HCT116 (cell line): ENCODE data around the gene TAS2R41. TPM values are rescaled to one million over a fixed set of nuclear protein-coding genes. Genes with fewer than 3 reads are reported as not detected.
A peak's percentile ranks its signal among the peaks of the same experiment; 100 is the strongest.

Experiments used
- ATAC-seq: fragments of 200-7000 bp; cut with Tn5 transposase; 2 replicates; pipeline ENCODE4 v1.9.1; 2020; ENCODE audit warnings: mild to moderate bottlenecking, moderate library complexity
- BruUV-seq: library from RNA; stranded (reverse); fragments of 400-500 nt; replicated peaks from 2 replicates; lab custom pipeline; 2021; lab: Mats Ljungman, UMichigan
- CTCF ChIA-PET: fragments of 300-600 bp; sonication (Branson Sonifier 250); formaldehyde crosslinking; loops from one replicate; lab custom pipeline; 2021; ENCODE audit warnings: antibody characterized with exemption; lab: Charles Lee
- POLR2A ChIA-PET: fragments of 300-600, 350-600 bp; sonication (Branson Sonifier 250); formaldehyde crosslinking; loops from one replicate; lab custom pipeline; 2021; ENCODE audit warnings: antibody characterized with exemption; lab: Charles Lee
- RAD21 ChIA-PET, 2 experiments: fragments of 300-600 bp; sonication (Branson Sonifier 250); formaldehyde crosslinking; loops; one replicate each; lab custom pipeline; 2023; ENCODE audit warnings: low total read pairs in 2 of 2; ENCODE audit not compliant: uncharacterized antibody in 2 of 2, unreplicated experiment in 2 of 2, low non-redundant PET in 1 of 2; lab: Charles Lee
- DNase-seq: peaks from one replicate; pipeline ENCODE4 v3.0.0-alpha.2; 2010; ENCODE audit warnings: low read depth, low spot score
- H2AFZ ChIP-seq: fragments of 200-600 bp; shearing (Covaris generic), sonication (generic); 2 replicates; pipeline ENCODE4 v1.6.1; 2017; ENCODE audit warnings: low read depth, mixed run types, mixed read lengths, antibody characterized with exemption, low read length; ENCODE audit not compliant: poor library complexity, severe bottlenecking
- H3K27ac ChIP-seq: 2 replicates; pipeline ENCODE4 v1.5.1; 2012; ENCODE audit warnings: low read depth, low read length
- H3K27me3 ChIP-seq: fragments of 200-600 bp; sonication (generic); 2 replicates; pipeline ENCODE4 v1.6.1; 2016; ENCODE audit warnings: mixed run types, low read length, mixed read lengths; ENCODE audit not compliant: insufficient read depth
- H3K36me3 ChIP-seq, 2 experiments: fragments of 200-500 bp in 1 of 2; fragments of 200-600 bp in 1 of 2; sonication (Bioruptor generic) in 1 of 2; sonication (generic) in 1 of 2; 2 replicates each; pipeline versions ENCODE4 v1.5.1 to v1.6.1; 2014 to 2016; ENCODE audit warnings: low read length in 2 of 2, inconsistent platforms in 1 of 2, mixed read lengths in 1 of 2, mixed run types in 1 of 2; ENCODE audit not compliant: insufficient read depth in 2 of 2, control insufficient read depth in 1 of 2
- H3K4me1 ChIP-seq, 2 experiments: fragments of 200-600 bp in 1 of 2; sonication (generic) in 1 of 2; 2 replicates each; pipeline versions ENCODE4 v1.5.1 to v1.6.1; 2012 to 2017; ENCODE audit warnings: low read length in 2 of 2, inconsistent platforms in 1 of 2, mild to moderate bottlenecking in 1 of 2, mixed read lengths in 1 of 2, mixed run types in 1 of 2, moderate library complexity in 1 of 2; ENCODE audit not compliant: insufficient read depth in 2 of 2, control insufficient read depth in 1 of 2
- H3K4me2 ChIP-seq: fragments of 200-600 bp; sonication (generic); 2 replicates; pipeline ENCODE4 v1.6.1; 2017; ENCODE audit warnings: mixed run types, low read length, mixed read lengths
- H3K4me3 ChIP-seq, 2 experiments: fragments of 200-600 bp in 1 of 2; sonication (generic) in 1 of 2; replicated peaks in 1 of 2; 2 replicates each; pipeline ENCODE4 v1.5.1; 2011 to 2016; ENCODE audit warnings: low read length in 2 of 2, control low read depth in 1 of 2, low read depth in 1 of 2, mild to moderate bottlenecking in 1 of 2, mixed read lengths in 1 of 2, mixed run types in 1 of 2
- H3K79me2 ChIP-seq: fragments of 200-600 bp; sonication (generic); 2 replicates; pipeline ENCODE4 v1.6.1; 2017; ENCODE audit warnings: mild to moderate bottlenecking, mixed run types, low read length, moderate library complexity, mixed read lengths; ENCODE audit not compliant: insufficient read depth
- H3K9ac ChIP-seq: fragments of 200-600 bp; sonication (generic); 2 replicates; pipeline ENCODE4 v1.6.1; 2016; ENCODE audit warnings: low read length, mixed read lengths
- H3K9me2 ChIP-seq: fragments of 200-600 bp; sonication (generic), shearing (Covaris generic); 2 replicates; pipeline ENCODE4 v1.6.1; 2017; ENCODE audit warnings: mixed run types, mild to moderate bottlenecking, moderate library complexity; ENCODE audit not compliant: insufficient read depth
- H3K9me3 ChIP-seq, 2 experiments: fragments of 200-500 bp in 1 of 2; fragments of 200-600 bp in 1 of 2; sonication (Bioruptor generic) in 1 of 2; sonication (generic) in 1 of 2; 2 replicates each; pipeline ENCODE4 v1.6.1; 2014 to 2017; ENCODE audit warnings: low read length in 2 of 2, mixed read lengths in 2 of 2, inconsistent platforms in 1 of 2, low read depth in 1 of 2, mild to moderate bottlenecking in 1 of 2, mixed run types in 1 of 2, moderate library complexity in 1 of 2; ENCODE audit not compliant: control insufficient read depth in 1 of 2, insufficient read depth in 1 of 2
- H4K20me1 ChIP-seq: fragments of 200-600 bp; sonication (generic), shearing (Covaris generic); 2 replicates; pipeline ENCODE4 v1.6.1; 2017; ENCODE audit warnings: mixed run types, mild to moderate bottlenecking, moderate library complexity; ENCODE audit not compliant: insufficient read depth
- CEBPB ChIP-seq: IDR thresholded peaks from 2 replicates; pipeline ENCODE4 v1.6.1; 2012; ENCODE audit warnings: low read depth
- EGR1 ChIP-seq: IDR thresholded peaks from 2 replicates; pipeline ENCODE4 v1.6.1; 2012; ENCODE audit warnings: low read depth
- ELF1 ChIP-seq: IDR thresholded peaks from 2 replicates; pipeline ENCODE4 v1.6.1; 2012; ENCODE audit warnings: low read depth, borderline replicate concordance
- EZH2 ChIP-seq: fragments of 200-600 bp; sonication (generic); IDR thresholded peaks from 2 replicates; pipeline ENCODE4 v1.6.1; 2017; ENCODE audit warnings: antibody characterized with exemption, mixed run types
- EZH2phosphoT487 ChIP-seq: fragments of 200-600 bp; IDR thresholded peaks from 2 replicates; pipeline ENCODE4 v1.6.1; 2018; ENCODE audit warnings: antibody characterized with exemption, borderline replicate concordance
- FOSL1 ChIP-seq: IDR thresholded peaks from 2 replicates; pipeline ENCODE4 v1.6.1; 2012; ENCODE audit warnings: low read depth
- JUND ChIP-seq: IDR thresholded peaks from 2 replicates; pipeline ENCODE4 v1.6.1; 2012
- POLR2AphosphoS5 ChIP-seq: IDR thresholded peaks from 2 replicates; pipeline ENCODE4 v1.6.1; 2011; ENCODE audit warnings: mild to moderate bottlenecking, low read depth, low read length, moderate library complexity
- RAD21 ChIP-seq: IDR thresholded peaks from 2 replicates; pipeline ENCODE4 v1.6.1; 2012; ENCODE audit warnings: low read depth, mild to moderate bottlenecking
- SIN3A ChIP-seq: IDR thresholded peaks from 2 replicates; pipeline ENCODE4 v1.6.1; 2012; ENCODE audit warnings: low read depth
- SP1 ChIP-seq: IDR thresholded peaks from 2 replicates; pipeline ENCODE4 v1.6.1; 2012; ENCODE audit warnings: low read depth
- SRF ChIP-seq: IDR thresholded peaks from 2 replicates; pipeline ENCODE4 v1.6.1; 2012; ENCODE audit warnings: low read depth
- TCF7L2 ChIP-seq: IDR thresholded peaks from 2 replicates; pipeline ENCODE4 v1.7.0; 2011; ENCODE audit warnings: borderline replicate concordance, inconsistent platforms; ENCODE audit not compliant: insufficient read depth, insufficient read length; ENCODE audit errors: extremely low read depth
- YY1 ChIP-seq: IDR thresholded peaks from 2 replicates; pipeline ENCODE4 v1.6.1; 2011; ENCODE audit warnings: low read length, low read depth, moderate library complexity, mild to moderate bottlenecking; ENCODE audit not compliant: insufficient replicate concordance; ENCODE audit errors: extremely low read depth
- ZFX ChIP-seq: fragments of 450-650 bp; IDR thresholded peaks from 2 replicates; pipeline ENCODE4 v1.6.1; 2017
- ZNF274 ChIP-seq: fragments of 200-500 bp; sonication (Bioruptor generic); IDR thresholded peaks from 2 replicates; pipeline ENCODE4 v1.6.1; 2014; ENCODE audit warnings: mild to moderate bottlenecking, low read depth, low read length, inconsistent platforms
- intact Hi-C: fragments of 100-400 bp; cut with micrococcal nuclease; formaldehyde crosslinking; loops from 2 replicates; pipeline ENCODE4 v1.10.0; 2022
- total RNA-seq: library from RNA; stranded (reverse); gene quantifications from one replicate; pipeline ENCODE4 v1.2.1, GENCODE V29; 2021; ENCODE audit not compliant: unreplicated experiment
- TF ChIP-seq, protein P1 (sequence below): IDR thresholded peaks from 2 replicates; pipeline ENCODE4 v1.6.1; 2012; ENCODE audit warnings: low read depth
- TF ChIP-seq, protein P2 (sequence below): IDR thresholded peaks from 2 replicates; pipeline ENCODE4 v1.6.1; 2011; ENCODE audit warnings: mild to moderate bottlenecking, low read length, moderate library complexity; ENCODE audit not compliant: insufficient replicate concordance; ENCODE audit errors: extremely low read depth
- TF ChIP-seq, protein P3 (sequence below): IDR thresholded peaks from 2 replicates; pipeline ENCODE4 v1.6.1; 2012
- TF ChIP-seq, protein P4 (sequence below), 3 experiments: fragments of 200-600 bp in 1 of 3; sonication (generic) in 1 of 3; IDR thresholded peaks in 2 of 3; conservative IDR thresholded peaks in 1 of 3; 2 replicates each; pipeline ENCODE4 v1.5.1; 2012 to 2017; ENCODE audit warnings: low read depth in 2 of 3, low read length in 2 of 3, antibody characterized with exemption in 1 of 3, borderline replicate concordance in 1 of 3, control low read depth in 1 of 3, mild to moderate bottlenecking in 1 of 3, mixed read lengths in 1 of 3, mixed run types in 1 of 3, moderate library complexity in 1 of 3; ENCODE audit not compliant: insufficient read depth in 1 of 3
- TF ChIP-seq, protein P5 (sequence below): IDR thresholded peaks from 2 replicates; pipeline ENCODE4 v1.6.1; 2012

The TAS2R41 gene
- total RNA-seq, 1 experiment from 2014 or later, result not detected

DNA sequence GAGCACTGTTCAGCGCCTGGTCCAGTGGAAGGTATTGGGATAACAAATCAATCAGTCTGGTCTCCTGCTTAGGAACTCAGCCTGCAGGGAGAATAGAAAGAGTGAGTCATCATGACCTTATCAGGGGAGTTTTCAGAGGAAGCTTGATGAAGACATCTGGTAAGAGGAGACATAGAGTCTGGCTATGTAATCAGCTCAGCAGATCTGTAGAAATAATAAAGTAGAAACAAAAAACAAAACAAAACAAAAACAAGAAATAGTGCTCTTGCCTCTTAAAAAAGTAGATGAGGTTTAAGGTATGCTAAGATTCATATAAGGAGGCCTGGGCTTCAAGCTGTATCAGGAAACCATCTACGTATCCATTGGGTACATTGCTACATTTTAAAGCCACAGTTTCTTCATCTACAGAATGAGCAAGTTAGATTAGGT is 14.4 kb downstream of the TAS2R41 start:
- no peaks in the 10 kb centered on the region for H3K36me3 ChIP-seq
- no TSS peak for BruUV-seq
- H3K27ac ChIP-seq, result no peak overlapping the region
- no peaks in the 10 kb centered on the region for H4K20me1 ChIP-seq
- intact Hi-C loops, result loop anchor here (2.0 to 10.0 kb wide), 2 partner anchors 19 to 487 kb away; no protein-coding TSS in a partner anchor
- peaks cover 5 to 28% of the 10 kb centered on the region in 2 experiments; a peak in 3 of 4 replicates for H3K4me1 ChIP-seq
- no peak overlapping the region for H2AFZ ChIP-seq
- DNase-seq, result peak; percentile 27
- H3K9ac ChIP-seq, result no peak overlapping the region
- RAD21 ChIA-PET, result no interaction called here
- H3K4me2 ChIP-seq, result peak overlapping the region; percentile 29
- POLR2A ChIA-PET, result no interaction called here
- H3K9me2 ChIP-seq, result no peaks in the 10 kb centered on the region
- H3K9me3 ChIP-seq, result no peaks in the 10 kb centered on the region
- no peaks in the 10 kb centered on the region for H3K27me3 ChIP-seq
- no peak overlapping the region for H3K4me3 ChIP-seq
- ATAC-seq, result peak; percentile 71
- CTCF ChIA-PET, result interaction anchor here (0.6 to 2.3 kb wide), 3 partner anchors 12 to 245 kb away, joined by 3 to 9 read pairs (median 4); no protein-coding TSS in a partner anchor
- no peaks in the 10 kb centered on the region for H3K79me2 ChIP-seq
- TF ChIP-seq, protein P1, sequence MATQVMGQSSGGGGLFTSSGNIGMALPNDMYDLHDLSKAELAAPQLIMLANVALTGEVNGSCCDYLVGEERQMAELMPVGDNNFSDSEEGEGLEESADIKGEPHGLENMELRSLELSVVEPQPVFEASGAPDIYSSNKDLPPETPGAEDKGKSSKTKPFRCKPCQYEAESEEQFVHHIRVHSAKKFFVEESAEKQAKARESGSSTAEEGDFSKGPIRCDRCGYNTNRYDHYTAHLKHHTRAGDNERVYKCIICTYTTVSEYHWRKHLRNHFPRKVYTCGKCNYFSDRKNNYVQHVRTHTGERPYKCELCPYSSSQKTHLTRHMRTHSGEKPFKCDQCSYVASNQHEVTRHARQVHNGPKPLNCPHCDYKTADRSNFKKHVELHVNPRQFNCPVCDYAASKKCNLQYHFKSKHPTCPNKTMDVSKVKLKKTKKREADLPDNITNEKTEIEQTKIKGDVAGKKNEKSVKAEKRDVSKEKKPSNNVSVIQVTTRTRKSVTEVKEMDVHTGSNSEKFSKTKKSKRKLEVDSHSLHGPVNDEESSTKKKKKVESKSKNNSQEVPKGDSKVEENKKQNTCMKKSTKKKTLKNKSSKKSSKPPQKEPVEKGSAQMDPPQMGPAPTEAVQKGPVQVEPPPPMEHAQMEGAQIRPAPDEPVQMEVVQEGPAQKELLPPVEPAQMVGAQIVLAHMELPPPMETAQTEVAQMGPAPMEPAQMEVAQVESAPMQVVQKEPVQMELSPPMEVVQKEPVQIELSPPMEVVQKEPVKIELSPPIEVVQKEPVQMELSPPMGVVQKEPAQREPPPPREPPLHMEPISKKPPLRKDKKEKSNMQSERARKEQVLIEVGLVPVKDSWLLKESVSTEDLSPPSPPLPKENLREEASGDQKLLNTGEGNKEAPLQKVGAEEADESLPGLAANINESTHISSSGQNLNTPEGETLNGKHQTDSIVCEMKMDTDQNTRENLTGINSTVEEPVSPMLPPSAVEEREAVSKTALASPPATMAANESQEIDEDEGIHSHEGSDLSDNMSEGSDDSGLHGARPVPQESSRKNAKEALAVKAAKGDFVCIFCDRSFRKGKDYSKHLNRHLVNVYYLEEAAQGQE, result no peak
- TF ChIP-seq, protein P2, sequence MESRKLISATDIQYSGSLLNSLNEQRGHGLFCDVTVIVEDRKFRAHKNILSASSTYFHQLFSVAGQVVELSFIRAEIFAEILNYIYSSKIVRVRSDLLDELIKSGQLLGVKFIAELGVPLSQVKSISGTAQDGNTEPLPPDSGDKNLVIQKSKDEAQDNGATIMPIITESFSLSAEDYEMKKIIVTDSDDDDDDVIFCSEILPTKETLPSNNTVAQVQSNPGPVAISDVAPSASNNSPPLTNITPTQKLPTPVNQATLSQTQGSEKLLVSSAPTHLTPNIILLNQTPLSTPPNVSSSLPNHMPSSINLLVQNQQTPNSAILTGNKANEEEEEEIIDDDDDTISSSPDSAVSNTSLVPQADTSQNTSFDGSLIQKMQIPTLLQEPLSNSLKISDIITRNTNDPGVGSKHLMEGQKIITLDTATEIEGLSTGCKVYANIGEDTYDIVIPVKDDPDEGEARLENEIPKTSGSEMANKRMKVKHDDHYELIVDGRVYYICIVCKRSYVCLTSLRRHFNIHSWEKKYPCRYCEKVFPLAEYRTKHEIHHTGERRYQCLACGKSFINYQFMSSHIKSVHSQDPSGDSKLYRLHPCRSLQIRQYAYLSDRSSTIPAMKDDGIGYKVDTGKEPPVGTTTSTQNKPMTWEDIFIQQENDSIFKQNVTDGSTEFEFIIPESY, result no peak
- TF ChIP-seq, protein P3, sequence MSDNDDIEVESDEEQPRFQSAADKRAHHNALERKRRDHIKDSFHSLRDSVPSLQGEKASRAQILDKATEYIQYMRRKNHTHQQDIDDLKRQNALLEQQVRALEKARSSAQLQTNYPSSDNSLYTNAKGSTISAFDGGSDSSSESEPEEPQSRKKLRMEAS, result no peak
- no peak for TF ChIP-seq TCF7L2
- TF ChIP-seq SIN3A, result 0 out of 2 replicates have a peak, but pooled peaks have one; percentile 30
- TF ChIP-seq EZH2, result no peak
- no peak for TF ChIP-seq ZNF274
- TF ChIP-seq YY1, result no peak
- TF ChIP-seq EZH2phosphoT487, result no peak
- peak; percentile 73 for TF ChIP-seq FOSL1
- TF ChIP-seq ELF1, result no peak
- no peak; the same call in 1 of the 2 replicates for TF ChIP-seq CEBPB
- TF ChIP-seq ZFX, result no peak
- TF ChIP-seq, protein P4, sequence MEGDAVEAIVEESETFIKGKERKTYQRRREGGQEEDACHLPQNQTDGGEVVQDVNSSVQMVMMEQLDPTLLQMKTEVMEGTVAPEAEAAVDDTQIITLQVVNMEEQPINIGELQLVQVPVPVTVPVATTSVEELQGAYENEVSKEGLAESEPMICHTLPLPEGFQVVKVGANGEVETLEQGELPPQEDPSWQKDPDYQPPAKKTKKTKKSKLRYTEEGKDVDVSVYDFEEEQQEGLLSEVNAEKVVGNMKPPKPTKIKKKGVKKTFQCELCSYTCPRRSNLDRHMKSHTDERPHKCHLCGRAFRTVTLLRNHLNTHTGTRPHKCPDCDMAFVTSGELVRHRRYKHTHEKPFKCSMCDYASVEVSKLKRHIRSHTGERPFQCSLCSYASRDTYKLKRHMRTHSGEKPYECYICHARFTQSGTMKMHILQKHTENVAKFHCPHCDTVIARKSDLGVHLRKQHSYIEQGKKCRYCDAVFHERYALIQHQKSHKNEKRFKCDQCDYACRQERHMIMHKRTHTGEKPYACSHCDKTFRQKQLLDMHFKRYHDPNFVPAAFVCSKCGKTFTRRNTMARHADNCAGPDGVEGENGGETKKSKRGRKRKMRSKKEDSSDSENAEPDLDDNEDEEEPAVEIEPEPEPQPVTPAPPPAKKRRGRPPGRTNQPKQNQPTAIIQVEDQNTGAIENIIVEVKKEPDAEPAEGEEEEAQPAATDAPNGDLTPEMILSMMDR (IDR thresholded peaks at IDR 0.05 in 2 of 3, conservative IDR thresholded peaks at IDR 0.05 in 1 of 3; ENCODE audit: borderline replicate concordance in 1 of 3, insufficient read depth in 1 of 3, low read depth in 2 of 3, low read length in 2 of 3), result no peak
- TF ChIP-seq SRF, result peak; percentile 85
- no peak for TF ChIP-seq EGR1
- peak; percentile 73 for TF ChIP-seq JUND
- TF ChIP-seq SP1, result peak; percentile 27
- TF ChIP-seq, protein P5, sequence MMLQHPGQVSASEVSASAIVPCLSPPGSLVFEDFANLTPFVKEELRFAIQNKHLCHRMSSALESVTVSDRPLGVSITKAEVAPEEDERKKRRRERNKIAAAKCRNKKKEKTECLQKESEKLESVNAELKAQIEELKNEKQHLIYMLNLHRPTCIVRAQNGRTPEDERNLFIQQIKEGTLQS, result peak; percentile 27; the same call in 1 of the 2 replicates
- TF ChIP-seq RAD21, result no peak
- no peak for TF ChIP-seq POLR2AphosphoS5
